HepG2 (cell line): Measurements from ENCODE around the gene LAMC1. TPM values are rescaled to one million over a fixed set of nuclear protein-coding genes. Genes with fewer than 3 reads are reported as not detected.

Source experiments
- ATAC-seq: fragments of 200-7000 bp; cut with Tn5 transposase; 3 replicates; pipeline ENCODE4 v1.9.1; 2020; ENCODE audit warnings: mild to moderate bottlenecking, moderate library complexity
- BruUV-seq: library from RNA; stranded (reverse); fragments of 400-500 nt; replicated peaks from 2 replicates; lab custom pipeline; 2021; lab: Mats Ljungman, UMichigan
- CTCF ChIA-PET: fragments of 300-600 bp; formaldehyde crosslinking; extraction: SDS; loops from one replicate; lab custom pipeline; 2021; ENCODE audit warnings: low total read pairs, inconsistent platforms, low intra/inter-chr PET ratio; lab: Yijun Ruan, JAX
- POLR2A ChIA-PET: fragments of 350-600 bp; sonication (Branson Sonifier 250); formaldehyde crosslinking; loops from one replicate; lab custom pipeline; 2020; ENCODE audit warnings: antibody characterized with exemption, inconsistent platforms; lab: Yijun Ruan, JAX
- DNase-seq: peaks from one replicate; pipeline ENCODE4 v3.0.0-alpha.2; 2015; ENCODE audit warnings: low spot score
- FAIRE-seq: peaks from 3 replicates; lab custom pipeline; 2011; peaks lifted over from hg19 to GRCh38; lab: Jason Lieb, UNC
- H2AFZ ChIP-seq: one replicate; pipeline ENCODE4 v1.6.1; 2011; ENCODE audit warnings: low read length, inconsistent platforms
- H3K27ac ChIP-seq: fragments of 300-600 bp; 3 replicates; pipeline ENCODE4 v1.8.0; 2011; ENCODE audit warnings: mixed run types, mild to moderate bottlenecking, mixed read lengths, low read length, inconsistent platforms; ENCODE audit not compliant: insufficient read depth; ENCODE audit errors: extremely low read length
- H3K27me3 ChIP-seq, 2 experiments: fragments of 200-600 bp in 1 of 2; 2 replicates in 1 of 2; 3 replicates in 1 of 2; pipeline versions ENCODE4 v1.6.0 to v1.8.0; 2011; ENCODE audit warnings: low read length in 2 of 2, mild to moderate bottlenecking in 2 of 2, moderate library complexity in 2 of 2, inconsistent platforms in 1 of 2; ENCODE audit not compliant: insufficient read depth in 2 of 2, control insufficient read depth in 1 of 2
- H3K36me3 ChIP-seq, 2 experiments: fragments of 200-600 bp in 1 of 2; replicated peaks in 1 of 2; 2 replicates in 1 of 2; 3 replicates in 1 of 2; pipeline versions ENCODE4 v1.5.1 to v1.8.0; 2011; ENCODE audit warnings: low read length in 2 of 2, inconsistent platforms in 1 of 2; ENCODE audit not compliant: insufficient read depth in 2 of 2, control insufficient read depth in 1 of 2
- H3K4me1 ChIP-seq: 2 replicates; pipeline ENCODE4 v1.5.1; 2012; ENCODE audit warnings: low read length, inconsistent platforms; ENCODE audit not compliant: insufficient read depth
- H3K4me2 ChIP-seq: 2 replicates; pipeline ENCODE4 v1.6.0; 2011; ENCODE audit warnings: low read depth, low read length, inconsistent platforms
- H3K4me3 ChIP-seq, 3 experiments: fragments of 200-600 bp in 1 of 3; sonication (generic), shearing (Covaris generic) in 1 of 3; replicated peaks in 1 of 3; 2 replicates each; pipeline ENCODE4 v1.5.1; 2011 to 2016; ENCODE audit warnings: low read length in 3 of 3, inconsistent platforms in 2 of 3, low read depth in 2 of 3, mild to moderate bottlenecking in 2 of 3, control low read depth in 1 of 3, mixed read lengths in 1 of 3; ENCODE audit not compliant: insufficient read depth in 1 of 3
- H3K79me2 ChIP-seq: one replicate; pipeline ENCODE4 v1.6.1; 2011; ENCODE audit warnings: low read length, inconsistent platforms; ENCODE audit not compliant: insufficient read depth
- H3K9ac ChIP-seq: 2 replicates; pipeline ENCODE4 v1.6.0; 2011; ENCODE audit warnings: mild to moderate bottlenecking, low read depth, low read length, inconsistent platforms; ENCODE audit not compliant: insufficient read depth
- H3K9me3 ChIP-seq: 2 replicates; pipeline ENCODE4 v1.5.1; 2012; ENCODE audit warnings: mild to moderate bottlenecking, low read length
- H4K20me1 ChIP-seq: 2 replicates; pipeline ENCODE4 v1.6.0; 2011; ENCODE audit warnings: inconsistent platforms, mild to moderate bottlenecking, low read length, moderate library complexity; ENCODE audit not compliant: insufficient read depth
- ELF1 ChIP-seq: sonication (generic); formaldehyde crosslinking; IDR thresholded peaks from 2 replicates; pipeline ENCODE4 v1.4.0; 2020; ENCODE audit warnings: missing genetic modification reagents
- HDAC2 ChIP-seq: sonication (generic); formaldehyde crosslinking; IDR thresholded peaks from 2 replicates; pipeline ENCODE4 v1.4.0; 2020; ENCODE audit warnings: missing genetic modification reagents
- KAT2B ChIP-seq: fragments of 150-350 bp; IDR thresholded peaks from 2 replicates; pipeline ENCODE4 v1.6.1; 2014; ENCODE audit warnings: low read depth, low read length, borderline replicate concordance
- KLF9 ChIP-seq: IDR thresholded peaks from 2 replicates; pipeline ENCODE4 v1.6.1; 2016; ENCODE audit warnings: low read depth
- MTA1 ChIP-seq: sonication (generic); formaldehyde crosslinking; IDR thresholded peaks from 2 replicates; pipeline ENCODE4 v1.4.0; 2020; ENCODE audit warnings: missing genetic modification reagents, mild to moderate bottlenecking, borderline replicate concordance
- NFE2L2 ChIP-seq: fragments of 150-350 bp; IDR thresholded peaks from 2 replicates; pipeline ENCODE4 v1.6.1; 2014; ENCODE audit warnings: low read length
- NFKBIZ ChIP-seq: IDR thresholded peaks from 2 replicates; pipeline ENCODE4 v1.6.1; 2018; ENCODE audit warnings: missing genetic modification reagents, missing compliant biosample characterization
- NPAS2 ChIP-seq: sonication (generic); formaldehyde crosslinking; IDR thresholded peaks from 2 replicates; pipeline ENCODE4 v1.8.0; 2022; ENCODE audit warnings: mild to moderate bottlenecking, missing genetic modification reagents, borderline replicate concordance
- PRMT3 ChIP-seq: sonication (generic); formaldehyde crosslinking; IDR thresholded peaks from 2 replicates; pipeline ENCODE4 v1.8.1; 2022; ENCODE audit warnings: low read depth, mild to moderate bottlenecking, moderate library complexity, missing genetic modification reagents, borderline replicate concordance
- TCF7 ChIP-seq: sonication (generic); IDR thresholded peaks from 2 replicates; pipeline ENCODE4 v1.6.1; 2016; ENCODE audit warnings: antibody characterized with exemption, low read depth
- TERF1 ChIP-seq: sonication (generic); formaldehyde crosslinking; IDR thresholded peaks from 2 replicates; pipeline ENCODE4 v1.8.0; 2022; ENCODE audit warnings: mild to moderate bottlenecking, missing genetic modification reagents, moderate library complexity
- ZNF282 ChIP-seq: fragments of 450-650 bp; IDR thresholded peaks from 2 replicates; pipeline ENCODE4 v1.6.1; 2018; ENCODE audit not compliant: partially characterized antibody
- ZNF574 ChIP-seq: sonication (generic); formaldehyde crosslinking; IDR thresholded peaks from 2 replicates; pipeline ENCODE4 v1.4.0; 2020; ENCODE audit warnings: missing genetic modification reagents
- WGBS: methylation state at CpG from one replicate; pipeline ENCODE4 v1.1.6; 2017; ENCODE audit warnings: low lambda C conversion rate; 5-methylcytosine and 5-hydroxymethylcytosine counted together
- in situ Hi-C: cut with HindIII; loops from 2 replicates; pipeline ENCODE4 v1.10.0; 2017; ENCODE audit warnings: low pct_unique_long_range_greater_than_20kb; ENCODE audit not compliant: extremely low pct_ligation_motif_present
- intact Hi-C: fragments of 100-400 bp; cut with micrococcal nuclease; formaldehyde crosslinking; loops from one replicate; pipeline ENCODE4 v1.10.0; 2022; ENCODE audit not compliant: unreplicated experiment
- polyA plus RNA-seq, 8 experiments: library from polyadenylated mRNA; depleted of rRNA in 3 of 8; stranded (reverse) in 7 of 8; unstranded in 1 of 8; fragments of >200 nt; fragmentation: Illumina TruSeq in 4 of 8; extraction: Trizol in 4 of 8; gene quantifications; 2 replicates each; pipeline versions ENCODE4 v1.2.1 to v1.2.3, GENCODE V29; 2011 to 2016; ENCODE audit warnings: low read depth in 4 of 8, missing spikeins in 1 of 8, mixed read lengths in 1 of 8; ENCODE audit not compliant: insufficient read depth in 1 of 8
- total RNA-seq, 5 experiments: library from RNA; depleted of rRNA; stranded (reverse); fragments of >200 nt; fragmentation: Illumina TruSeq; extraction: Trizol; gene quantifications; 2 replicates each; pipeline ENCODE4 v1.2.3, GENCODE V29; 2016; ENCODE audit warnings: low read depth in 1 of 5

LAMC1 gene
- total and polyA plus RNA-seq, 2 of the 13 experiments (the other 11 are each of a cell fraction or from before 2014, with no cell fraction given) = 58.5 to 137 TPM

- TF ChIP-seq KAT2B = no peak
- TF ChIP-seq, all 625 proteins: peak for 0
Measured at GRCh38 chr1:183125279-183125999, 102.2 kb downstream of the LAMC1 start (continued).

DNA sequence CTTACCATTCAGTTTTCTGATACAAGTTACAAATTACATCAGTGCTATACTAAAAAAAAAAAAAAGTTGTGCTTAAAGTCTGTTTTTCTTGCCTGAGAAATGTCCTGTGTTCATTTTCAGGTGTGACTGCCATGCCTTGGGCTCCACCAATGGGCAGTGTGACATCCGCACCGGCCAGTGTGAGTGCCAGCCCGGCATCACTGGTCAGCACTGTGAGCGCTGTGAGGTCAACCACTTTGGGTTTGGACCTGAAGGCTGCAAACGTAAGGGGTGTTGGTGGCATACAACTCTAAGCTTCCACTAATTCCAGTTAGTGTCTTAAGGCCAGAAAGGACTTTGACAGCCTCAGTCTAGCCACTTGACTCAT lies 102.8 kb downstream of the LAMC1 start:
- no TSS peak for BruUV-seq
- H3K27me3 ChIP-seq = no peaks in the 10 kb centered on the region
- H4K20me1 ChIP-seq = no peaks in the 10 kb centered on the region
- TF ChIP-seq NFE2L2 = no peak
- TF ChIP-seq NPAS2 (CRISPR knock-in tag) = no peak
- TF ChIP-seq TERF1 = no peak
- FAIRE-seq = no peak
- H3K79me2 ChIP-seq = no peaks in the 10 kb centered on the region
- peaks cover 42 to 82% of the 10 kb centered on the region in 2 experiments for H3K36me3 ChIP-seq
- intact Hi-C loops = no loop called here
- CTCF ChIA-PET = no interaction called here
- no peak for DNase-seq
- H3K4me2 ChIP-seq = no peak overlapping the region
- H3K4me1 ChIP-seq = no peaks in the 10 kb centered on the region
- H3K4me3 ChIP-seq = no peak overlapping the region
- H3K9ac ChIP-seq = no peak overlapping the region
- POLR2A ChIA-PET = no interaction called here
- WGBS = 92% methylated on average over 4 of the region's 5 CpGs
- ATAC-seq = no peak
- H3K27ac ChIP-seq = no peak overlapping the region
- no peaks in the 10 kb centered on the region for H3K9me3 ChIP-seq
- no peak overlapping the region for H2AFZ ChIP-seq
- in situ Hi-C loops = loop anchor here (25.0 kb wide), 1 partner anchor 264 kb away; no protein-coding TSS in a partner anchor

GRCh38 chr1:183126528-183126927 lies 103.3 kb downstream of the LAMC1 start:
- BruUV-seq = no TSS peak
- ATAC-seq = no peak
- H3K4me3 ChIP-seq = no peak overlapping the region
- 97% methylated on average over 1 of the region's 1 CpG for WGBS
- no peak for DNase-seq
- H3K4me2 ChIP-seq = no peak overlapping the region
- no peaks in the 10 kb centered on the region for H4K20me1 ChIP-seq
- H3K79me2 ChIP-seq = no peaks in the 10 kb centered on the region
- no peak for FAIRE-seq
- no peak overlapping the region for H3K27ac ChIP-seq
- peaks cover 42 to 80% of the 10 kb centered on the region in 2 experiments for H3K36me3 ChIP-seq
- no peaks in the 10 kb centered on the region for H3K27me3 ChIP-seq
- H3K9me3 ChIP-seq = no peaks in the 10 kb centered on the region
- CTCF ChIA-PET = no interaction called here
- POLR2A ChIA-PET = no interaction called here
- no peak overlapping the region for H3K9ac ChIP-seq
- no peaks in the 10 kb centered on the region for H3K4me1 ChIP-seq
- in situ Hi-C loops = loop anchor here (25.0 kb wide), 1 partner anchor 264 kb away; no protein-coding TSS in a partner anchor
- intact Hi-C loops = no loop called here
- no peak overlapping the region for H2AFZ ChIP-seq
- TF ChIP-seq PRMT3 (no peak), ZNF282 (no peak), ELF1 (CRISPR knock-in tag) (no peak), KLF9 (CRISPR knock-in tag) (no peak), NFKBIZ (no peak), MTA1 (no peak), TCF7 (no peak), ZNF574 (CRISPR knock-in tag) (no peak), HDAC2 (CRISPR knock-in tag) (no peak)
